A549 treated with DMSO at 1 μM for 4 hours (cell line): Measurements from ENCODE around the gene BSX. TPM values are rescaled to one million over a fixed set of nuclear protein-coding genes. Genes with fewer than 3 reads are reported as not detected.

Experiments used
- total RNA-seq: library from RNA; stranded (reverse); fragments of 200-300 nt; extraction: Qiagen RNA extraction; gene quantifications from 5 replicates; pipeline ENCODE4 v1.2.3, GENCODE V29; 2022; ENCODE audit warnings: low read depth

Gene BSX
- total RNA-seq = not detected in 5 replicates

DNA sequence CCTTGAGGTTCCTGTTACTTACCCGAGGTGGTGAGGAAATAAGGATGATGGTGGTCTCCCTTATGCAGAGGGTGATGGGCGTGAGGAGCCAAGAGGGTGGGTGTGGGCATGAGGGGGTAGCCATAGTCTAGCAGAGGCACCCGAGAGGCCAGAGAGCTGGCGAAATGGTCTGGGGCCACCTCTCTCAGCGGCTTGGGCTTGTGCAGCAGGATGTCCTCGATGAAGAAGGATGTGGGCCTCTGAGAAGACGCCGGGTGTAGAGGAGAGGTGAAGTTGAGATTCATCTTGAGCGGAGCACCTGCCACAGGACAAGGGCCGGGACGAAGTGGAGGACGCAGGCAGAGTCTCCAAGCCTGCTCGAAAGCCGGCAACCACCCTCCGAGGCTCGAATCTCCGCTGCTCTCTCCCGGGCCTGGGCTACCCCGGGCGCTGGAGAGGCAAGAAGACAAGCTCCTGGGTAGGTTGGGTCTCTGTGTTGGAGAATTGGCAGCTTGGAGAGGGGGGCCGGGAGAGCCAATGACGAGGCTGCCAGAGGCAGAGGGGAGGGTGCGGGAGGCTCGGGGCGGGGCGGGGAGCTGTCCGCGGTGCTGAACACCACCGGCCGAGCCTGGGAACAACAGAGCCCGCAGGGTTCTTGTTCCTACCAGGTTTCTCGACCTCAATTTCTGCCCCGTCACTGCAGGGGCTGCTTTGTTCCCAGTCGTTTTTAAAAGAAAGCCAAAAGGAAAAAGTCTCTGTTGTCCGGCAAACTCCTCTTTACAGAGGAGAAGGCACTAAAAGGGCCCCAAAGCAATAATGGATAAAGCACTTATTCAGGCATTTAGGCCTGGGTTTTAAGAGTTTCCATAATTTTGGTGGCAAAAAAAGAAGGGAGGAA is at the start of gene BSX:
TSS of gene BSX (minus strand) at position 447 of the 877 bp plus-strand sequence. CDS start at position 284, 163 bp downstream.

Other genes with a start within 250 kb of the BSX start
- gene CRTAM, start 143.3 kb downstream of the BSX start, total RNA-seq = 0.05 TPM in 1 of 5 replicates, not detected in the others
- 2.7 to 4.1 TPM (median 4.0 TPM) in 5 replicates for gene JHY, start 99.1 kb downstream of the BSX start, total RNA-seq
- 1,511 to 1,960 TPM (median 1,776 TPM) in 5 replicates for gene HSPA8, start 80.3 kb upstream of the BSX start, total RNA-seq
- 21.8 to 39.5 TPM (median 32.9 TPM) in 5 replicates for gene CLMP, start 213.4 kb upstream of the BSX start, total RNA-seq